ENCODE results near the gene SOX4. TPM values are rescaled to one million over a fixed set of nuclear protein-coding genes. Genes with fewer than 3 reads are reported as not detected.

The SOX4 gene
- total RNA-seq, 4 donors from 2014 or later = 5.2 to 9.3 (median 8.1) TPM

DNA sequence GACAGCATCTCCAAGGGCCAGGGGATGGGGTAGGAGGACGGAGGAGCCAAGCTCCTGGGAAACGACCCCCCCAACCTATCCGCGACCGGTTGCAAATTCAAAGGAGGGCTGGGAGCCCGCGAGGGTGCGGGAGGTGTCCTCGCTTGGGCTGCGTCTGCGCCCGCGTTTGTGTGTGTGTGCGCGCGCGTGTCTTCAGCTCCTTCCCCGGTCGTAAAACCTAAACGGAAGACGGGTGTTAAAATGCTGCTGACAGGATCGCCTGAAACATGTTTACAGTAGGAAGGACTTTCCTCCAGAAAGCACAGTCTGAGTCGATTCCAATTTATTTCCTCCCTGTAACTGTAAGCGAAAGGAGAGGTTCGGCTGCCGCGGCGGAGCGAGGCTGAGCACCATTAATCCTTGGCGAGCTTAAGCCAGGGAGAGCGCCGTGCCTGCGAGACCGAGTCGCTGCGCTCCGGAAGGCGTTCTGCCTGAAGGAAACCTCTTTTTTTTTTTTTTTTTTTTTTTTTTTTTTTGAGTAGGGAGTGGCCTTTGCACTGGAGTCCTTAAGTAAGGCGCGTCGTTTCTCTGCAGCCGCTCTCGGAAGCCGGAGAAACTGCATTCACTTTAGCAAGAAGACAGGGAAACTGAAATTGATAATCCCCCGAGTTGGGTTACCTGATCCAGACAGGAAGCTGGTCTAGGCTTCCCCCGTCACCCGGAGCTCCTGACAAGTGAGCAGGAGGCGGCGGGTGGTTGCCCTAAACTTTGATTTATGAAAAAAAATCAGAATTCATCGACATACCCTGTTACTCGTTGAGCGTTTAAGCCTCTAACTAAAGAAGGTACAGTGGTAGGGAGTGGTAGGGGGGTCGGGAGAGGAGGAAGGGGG, 4.8 kb upstream of the SOX4 start:
- 0 to 1% methylated on average over 34 to 53 of the region's 53 CpGs for WGBS, 2 donors

DNA sequence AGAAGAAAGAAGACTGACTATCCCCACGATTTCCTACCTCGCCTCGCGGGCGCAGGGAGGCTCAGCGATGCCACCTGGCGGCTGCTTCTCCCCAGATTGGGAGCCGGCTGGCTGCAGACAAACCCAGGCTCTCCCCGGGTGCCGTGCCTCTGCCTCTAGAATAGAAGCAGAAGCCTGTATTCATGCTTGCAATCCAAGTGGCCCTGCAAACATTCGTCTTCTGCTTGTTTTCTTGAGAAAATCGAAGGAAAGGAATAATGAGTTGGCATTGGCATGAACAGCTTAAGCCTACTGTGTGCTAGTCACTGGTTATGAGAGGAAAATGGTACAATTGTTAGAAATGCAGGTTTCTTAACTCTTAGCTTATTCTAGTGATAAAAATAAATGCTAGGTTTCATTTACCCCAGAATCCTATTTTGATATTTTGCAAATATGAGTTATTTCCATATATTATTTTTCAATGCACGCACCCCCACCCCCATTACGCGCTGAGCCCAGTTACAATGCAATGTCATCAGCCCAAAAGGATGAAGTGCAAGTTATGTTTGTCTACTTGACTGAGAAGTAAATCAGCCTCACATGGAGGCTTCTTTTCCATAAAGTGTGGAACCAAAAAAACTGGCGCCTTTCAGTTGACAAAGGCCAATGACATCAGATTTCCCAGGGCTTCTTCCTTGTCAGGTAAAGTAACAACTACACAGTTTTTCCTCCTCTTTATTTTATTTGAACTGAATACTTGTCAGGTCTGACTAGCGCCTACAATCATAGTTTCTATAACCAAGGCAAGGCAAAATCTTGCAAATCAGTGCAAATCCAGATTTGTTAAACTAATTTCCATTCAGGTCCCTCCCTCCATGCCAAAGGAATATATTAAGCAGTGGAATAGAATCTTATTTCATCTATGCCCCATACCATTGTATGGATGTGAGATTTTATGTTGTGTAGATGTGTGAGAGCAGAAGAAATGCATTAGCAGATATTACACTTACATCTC, 3.9 kb upstream of the SOX4 start:
- DNase-seq (ENCODE audit: low spot score in 2 of 2) = peak; percentile 77 to 89
- H3K27me3 ChIP-seq = no peaks in the 10 kb centered on the region
- H3K4me3 ChIP-seq = peak overlapping the region; percentile 37 to 80 (median 64)
- no peaks in the 10 kb centered on the region for H3K36me3 ChIP-seq
- peaks cover 0 to 25% (median 4%) of the 10 kb centered on the region in 4 donors for H3K4me1 ChIP-seq
- H3K27ac ChIP-seq = peak overlapping the region; percentile 47 to 92 (median 86)
- WGBS, 2 donors = 26 to 27% methylated on average over 17 of the region's 17 CpGs
- TF ChIP-seq EP300 (IDR thresholded peaks at IDR 0.05) (no peak), POLR2A (IDR thresholded peaks at IDR 0.05) (no peak)
- TF ChIP-seq, protein P1, sequence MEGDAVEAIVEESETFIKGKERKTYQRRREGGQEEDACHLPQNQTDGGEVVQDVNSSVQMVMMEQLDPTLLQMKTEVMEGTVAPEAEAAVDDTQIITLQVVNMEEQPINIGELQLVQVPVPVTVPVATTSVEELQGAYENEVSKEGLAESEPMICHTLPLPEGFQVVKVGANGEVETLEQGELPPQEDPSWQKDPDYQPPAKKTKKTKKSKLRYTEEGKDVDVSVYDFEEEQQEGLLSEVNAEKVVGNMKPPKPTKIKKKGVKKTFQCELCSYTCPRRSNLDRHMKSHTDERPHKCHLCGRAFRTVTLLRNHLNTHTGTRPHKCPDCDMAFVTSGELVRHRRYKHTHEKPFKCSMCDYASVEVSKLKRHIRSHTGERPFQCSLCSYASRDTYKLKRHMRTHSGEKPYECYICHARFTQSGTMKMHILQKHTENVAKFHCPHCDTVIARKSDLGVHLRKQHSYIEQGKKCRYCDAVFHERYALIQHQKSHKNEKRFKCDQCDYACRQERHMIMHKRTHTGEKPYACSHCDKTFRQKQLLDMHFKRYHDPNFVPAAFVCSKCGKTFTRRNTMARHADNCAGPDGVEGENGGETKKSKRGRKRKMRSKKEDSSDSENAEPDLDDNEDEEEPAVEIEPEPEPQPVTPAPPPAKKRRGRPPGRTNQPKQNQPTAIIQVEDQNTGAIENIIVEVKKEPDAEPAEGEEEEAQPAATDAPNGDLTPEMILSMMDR (IDR thresholded peaks at IDR 0.05) = peak; percentile 86 to 92 (median 87)
- no peaks in the 10 kb centered on the region for H3K9me3 ChIP-seq

More for the DNA sequence above, 4.8 kb upstream of the SOX4 start:
- H3K4me3 ChIP-seq = peak overlapping the region; percentile 37 to 80 (median 64)
- H3K4me1 ChIP-seq = peaks cover 0 to 25% (median 4%) of the 10 kb centered on the region in 4 donors
- H3K9me3 ChIP-seq = no peaks in the 10 kb centered on the region
- TF ChIP-seq POLR2A (IDR thresholded peaks at IDR 0.05) (no peak), EP300 (IDR thresholded peaks at IDR 0.05) (peak in 1 of 2 donors; percentile 57)
- no peaks in the 10 kb centered on the region for H3K36me3 ChIP-seq
- H3K27me3 ChIP-seq = no peaks in the 10 kb centered on the region
- peak overlapping the region; percentile 47 to 92 (median 86) for H3K27ac ChIP-seq
- peak; percentile 22 to 38 for DNase-seq (ENCODE audit: low spot score in 2 of 2)

DNA sequence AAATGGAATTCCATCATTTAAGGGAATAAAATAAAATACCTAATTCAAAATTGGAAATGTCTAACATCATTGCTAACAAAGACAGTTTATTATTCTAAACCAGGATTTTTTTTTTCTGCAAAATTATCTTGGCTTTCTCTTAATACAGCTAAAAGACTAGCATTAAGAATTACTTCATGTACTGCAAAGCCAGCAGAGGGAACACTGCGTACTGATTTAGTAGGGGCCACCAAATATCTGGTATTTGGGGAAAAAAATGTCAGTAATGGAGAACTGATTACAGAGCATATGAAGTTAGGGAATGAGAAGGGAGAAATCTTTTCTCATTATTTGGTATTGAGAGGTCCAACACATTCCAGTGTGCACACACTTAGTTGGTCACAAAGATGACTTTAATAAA, 3.2 kb upstream of the SOX4 start:
- 75 to 77% methylated on average over 1 of the region's 1 CpG for WGBS, 2 donors
- TF ChIP-seq EP300 (IDR thresholded peaks at IDR 0.05) (no peak), POLR2A (IDR thresholded peaks at IDR 0.05) (no peak)
- TF ChIP-seq, protein P1 (IDR thresholded peaks at IDR 0.05) = no peak
- no peaks in the 10 kb centered on the region for H3K9me3 ChIP-seq
- H3K27me3 ChIP-seq = no peaks in the 10 kb centered on the region
- H3K36me3 ChIP-seq = no peaks in the 10 kb centered on the region
- H3K4me3 ChIP-seq = no peak overlapping the region
- peaks cover 0 to 25% (median 4%) of the 10 kb centered on the region in 4 donors for H3K4me1 ChIP-seq
- no peak overlapping the region for H3K27ac ChIP-seq
- DNase-seq (ENCODE audit: low spot score in 2 of 2) = no peak

DNA sequence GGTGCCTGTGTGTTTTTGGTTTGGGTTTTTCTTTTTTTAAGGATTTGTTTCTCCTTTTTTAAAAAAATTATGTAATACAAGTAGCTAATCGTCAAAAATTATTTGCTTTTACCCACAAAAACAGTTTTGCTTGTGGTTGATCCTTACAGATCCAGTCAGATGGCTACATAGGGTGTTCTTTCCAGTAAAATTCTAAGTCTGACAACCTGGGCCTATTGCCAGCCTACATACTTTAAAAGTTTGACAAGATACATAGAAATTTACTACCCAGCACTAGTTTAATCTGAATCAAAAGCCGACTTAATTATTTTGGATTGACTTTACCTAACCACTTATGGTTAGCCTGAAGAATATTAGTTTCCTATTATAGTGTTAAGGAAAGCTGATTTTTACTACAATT, 2.1 kb upstream of the SOX4 start:
- no peak overlapping the region for H3K4me3 ChIP-seq
- H3K4me1 ChIP-seq = peaks cover 0 to 23% (median 4%) of the 10 kb centered on the region in 4 donors
- no peak for TF ChIP-seq EP300 (IDR thresholded peaks at IDR 0.05)
- no peak for TF ChIP-seq POLR2A (IDR thresholded peaks at IDR 0.05)
- TF ChIP-seq, protein P1 (IDR thresholded peaks at IDR 0.05) = no peak
- H3K9me3 ChIP-seq = no peaks in the 10 kb centered on the region
- H3K36me3 ChIP-seq = no peaks in the 10 kb centered on the region
- H3K27me3 ChIP-seq = no peaks in the 10 kb centered on the region
- no peak for DNase-seq (ENCODE audit: low spot score in 2 of 2)
- no peak overlapping the region for H3K27ac ChIP-seq
- WGBS, 2 donors = 83 to 88% methylated on average over 2 of the region's 2 CpGs

DNA sequence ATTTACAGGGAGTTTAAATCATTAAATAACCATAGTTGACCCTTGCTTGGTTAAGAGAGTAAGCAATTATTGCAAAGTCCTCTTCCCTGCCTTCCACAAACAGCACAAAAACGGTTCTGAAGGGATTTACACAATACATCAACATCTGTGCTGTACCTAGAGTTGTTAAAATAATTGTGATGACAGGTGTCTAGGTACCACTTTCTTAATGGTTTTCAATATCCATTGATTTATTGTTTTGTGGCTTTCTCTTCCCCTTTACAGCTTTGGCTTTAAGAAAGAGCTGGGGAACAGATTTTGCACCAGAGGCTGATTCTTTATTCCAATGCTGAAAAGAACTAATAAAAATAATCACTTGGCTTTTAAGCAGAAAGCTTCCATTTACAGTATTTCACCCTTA, 598 bp upstream of the SOX4 start:
- H3K36me3 ChIP-seq = no peaks in the 10 kb centered on the region
- H3K27me3 ChIP-seq = no peaks in the 10 kb centered on the region
- no peak for TF ChIP-seq POLR2A (IDR thresholded peaks at IDR 0.05)
- no peak for TF ChIP-seq EP300 (IDR thresholded peaks at IDR 0.05)
- TF ChIP-seq, protein P1 (IDR thresholded peaks at IDR 0.05) = no peak
- DNase-seq (ENCODE audit: low spot score in 2 of 2) = no peak
- no peaks in the 10 kb centered on the region for H3K9me3 ChIP-seq
- peaks cover 0 to 21% (median 5%) of the 10 kb centered on the region in 4 donors for H3K4me1 ChIP-seq
- WGBS, 2 donors = 0 to 4% methylated on average over 1 of the region's 1 CpG
- peak overlapping the region; percentile 61 to 95 (median 76) for H3K4me3 ChIP-seq
- H3K27ac ChIP-seq = peak overlapping the region in 2 of 4 donors; percentile 82 to 96
